Measurements from ENCODE around the gene SHISAL1.

SHISAL1 gene

GRCh38 chr22:44229809-44230208, 82.9 kb downstream of the SHISAL1 start:
- no peak for DNase-seq

DNA sequence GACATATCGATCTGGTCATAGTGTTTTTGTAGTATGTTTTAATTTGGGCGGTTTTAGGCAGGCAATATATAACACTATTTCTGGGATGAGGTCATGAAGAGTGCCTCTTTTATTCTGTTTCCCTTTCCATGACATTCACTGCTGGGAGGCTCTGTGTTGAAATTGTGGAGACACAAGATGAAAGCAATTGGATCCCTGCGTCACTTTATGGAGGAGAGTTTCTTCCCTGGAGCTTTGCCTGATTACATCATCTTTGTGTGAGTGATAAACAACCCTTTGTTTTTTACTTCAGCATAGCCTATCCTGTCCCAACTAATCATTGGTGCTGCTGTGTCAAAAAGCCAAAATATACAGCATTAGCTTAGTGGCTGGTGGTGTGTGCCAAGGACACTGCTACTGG, 83.4 kb downstream of the SHISAL1 start:
- no peak for DNase-seq

DNA sequence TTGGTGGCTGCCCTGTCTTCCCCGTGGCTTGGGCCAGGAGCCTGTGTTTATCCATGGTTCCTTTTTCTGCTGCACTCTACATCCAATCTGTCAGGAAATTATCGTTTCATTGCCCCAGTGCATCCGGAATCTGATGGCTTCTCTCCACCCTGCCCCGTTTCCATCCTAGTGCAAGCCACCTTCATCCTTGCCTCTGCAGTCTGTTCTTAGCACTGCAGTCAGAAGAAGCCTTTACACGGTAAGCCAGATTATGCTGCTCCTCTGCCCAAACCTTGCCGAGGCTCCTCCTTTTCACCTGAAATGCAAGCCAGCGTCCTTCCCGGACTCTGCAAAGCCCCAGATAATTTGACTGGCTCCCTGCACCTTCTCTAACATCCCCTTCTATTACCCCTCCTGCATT, 86.9 kb downstream of the SHISAL1 start:
- DNase-seq: no peak

DNA sequence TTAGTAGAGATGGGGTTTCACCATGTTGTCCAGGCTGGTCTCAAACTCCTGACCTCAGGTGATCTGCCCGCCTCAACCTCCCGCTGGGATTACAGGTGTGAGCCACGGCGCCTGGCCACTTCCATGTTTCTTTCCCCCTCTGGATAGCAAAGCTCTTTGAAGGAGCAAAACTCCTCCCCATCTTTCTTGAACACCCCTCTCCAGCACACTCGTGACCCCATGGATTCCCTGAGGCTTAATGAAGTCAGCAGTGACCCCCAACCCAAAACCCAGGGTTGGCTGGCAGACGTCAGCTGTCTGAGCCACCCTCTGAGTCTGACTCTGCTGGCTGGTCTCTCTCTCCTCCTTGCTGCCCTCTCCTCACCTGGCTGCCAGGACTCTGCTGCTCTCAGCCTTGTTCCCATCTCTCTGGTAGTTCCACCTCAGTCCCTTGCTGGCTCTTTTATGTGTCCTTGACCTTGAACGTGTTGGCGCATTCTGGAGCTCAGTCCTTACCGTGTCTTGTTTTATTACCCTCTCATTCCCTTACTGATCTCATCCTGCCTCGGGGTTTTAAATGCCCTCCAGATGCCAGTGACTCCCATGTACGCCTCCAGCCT, 87.6 kb downstream of the SHISAL1 start:
- no peak for DNase-seq

- DNase-seq: peak; percentile 12
Observed at GRCh38 chr22:44224166-44224565, 88.6 kb downstream of the SHISAL1 start.

- DNase-seq: no peak
Observed at GRCh38 chr22:44221710-44222475, 90.9 kb downstream of the SHISAL1 start.

DNA sequence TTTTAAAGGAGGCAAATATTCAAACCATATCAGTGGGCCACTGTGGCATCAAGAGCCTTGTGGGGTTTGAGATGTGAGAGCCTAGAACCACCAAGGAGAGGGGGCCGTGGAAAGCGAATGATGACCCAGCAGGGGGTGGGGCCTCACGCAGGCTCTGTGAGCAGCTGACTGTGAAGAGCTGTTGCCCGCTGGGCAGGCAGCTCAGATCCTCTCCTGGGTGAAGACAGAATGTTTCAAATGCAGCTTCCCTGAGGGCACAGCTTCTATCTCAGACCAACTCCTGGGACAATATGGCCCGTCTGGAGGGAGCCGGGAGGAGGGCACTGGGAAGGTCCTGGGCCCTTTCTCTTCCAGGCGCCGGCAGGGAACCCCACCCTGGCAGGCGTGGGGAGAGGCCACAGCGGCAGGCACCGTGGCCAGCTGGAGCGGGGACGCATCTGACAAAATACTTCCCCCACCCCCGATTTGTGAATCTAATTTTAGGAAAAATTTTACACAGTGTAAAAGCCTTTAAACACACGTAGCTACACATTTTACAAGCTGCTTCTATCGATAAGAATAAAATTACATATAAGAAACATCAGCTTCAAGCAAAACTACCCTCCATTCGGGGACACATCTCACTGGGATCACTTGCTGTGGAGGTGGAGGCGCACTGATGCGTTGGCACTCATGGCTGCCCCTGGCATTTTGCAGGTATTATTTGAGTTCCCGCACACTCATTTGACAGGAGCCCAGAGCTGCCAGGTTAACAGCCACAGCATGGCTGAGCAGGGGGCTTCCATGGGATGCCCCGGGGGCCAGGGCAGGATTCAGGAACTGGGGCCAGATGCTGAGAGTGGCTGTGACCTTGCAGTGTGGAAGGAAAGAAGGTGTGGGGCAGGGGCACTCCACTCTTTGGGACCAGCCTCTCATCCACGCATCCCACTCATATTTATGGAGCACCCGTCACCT, 91.7 kb downstream of the SHISAL1 start:
- DNase-seq: no peak

DNA sequence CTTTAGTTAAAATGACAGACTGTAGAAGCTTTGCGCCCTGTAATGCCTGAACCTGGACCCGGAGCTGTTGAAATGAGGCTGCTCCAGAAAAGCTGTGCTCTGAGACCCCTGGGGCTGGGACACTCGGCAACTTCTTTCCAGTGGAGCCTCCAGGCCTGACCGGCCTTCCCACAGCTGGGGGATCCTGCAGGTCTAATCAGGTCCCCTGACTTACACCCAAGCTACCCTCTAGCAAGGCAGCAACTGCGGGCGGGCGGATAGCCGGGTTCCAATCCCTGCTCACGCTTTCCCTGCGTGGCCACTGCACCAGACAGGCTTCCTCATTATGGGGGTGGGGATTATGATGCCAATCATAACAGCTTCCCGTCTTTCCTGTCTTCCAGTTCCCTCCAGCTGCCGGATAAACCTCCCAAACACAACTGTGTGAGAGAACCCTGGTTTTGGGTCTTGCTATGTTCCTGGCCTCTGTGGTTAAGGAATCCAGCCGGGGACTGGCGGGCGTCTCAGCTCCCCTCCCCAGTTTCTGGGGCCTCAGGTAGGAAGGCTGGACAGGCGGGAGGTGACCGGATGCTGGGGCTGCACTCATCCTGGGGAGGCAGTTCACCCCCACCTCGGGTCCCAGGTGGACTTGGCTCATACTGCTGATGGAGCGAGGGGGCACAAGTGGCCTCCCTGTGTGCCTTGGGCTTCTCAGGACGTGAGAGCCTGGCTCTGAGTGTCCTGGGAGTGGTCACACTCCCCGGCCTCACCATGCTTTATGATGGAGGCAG, 93.5 kb downstream of the SHISAL1 start:
- DNase-seq: no peak

DNA sequence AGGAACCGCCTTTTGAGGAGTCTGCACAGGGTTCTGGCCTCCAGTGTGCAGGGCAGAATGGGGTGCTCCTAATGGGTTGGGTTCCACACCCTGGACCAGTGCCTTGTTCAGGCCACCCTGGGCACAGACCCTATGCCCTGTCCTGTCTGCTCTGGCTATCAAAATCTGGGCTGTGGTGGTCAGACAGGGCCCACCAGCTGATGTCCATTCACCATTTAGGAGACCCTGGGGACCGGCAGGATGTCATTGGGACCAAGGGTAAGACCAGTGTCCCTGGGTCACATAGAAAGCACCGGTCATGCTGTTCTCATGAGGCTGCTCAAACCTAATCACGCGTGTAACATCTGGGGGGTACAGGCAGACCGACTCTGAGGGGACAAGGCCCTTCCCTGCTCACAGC, 94.7 kb downstream of the SHISAL1 start:
- DNase-seq: no peak

- no peak for DNase-seq
Observed at GRCh38 chr22:44217346-44217745, 95.4 kb downstream of the SHISAL1 start.

DNA sequence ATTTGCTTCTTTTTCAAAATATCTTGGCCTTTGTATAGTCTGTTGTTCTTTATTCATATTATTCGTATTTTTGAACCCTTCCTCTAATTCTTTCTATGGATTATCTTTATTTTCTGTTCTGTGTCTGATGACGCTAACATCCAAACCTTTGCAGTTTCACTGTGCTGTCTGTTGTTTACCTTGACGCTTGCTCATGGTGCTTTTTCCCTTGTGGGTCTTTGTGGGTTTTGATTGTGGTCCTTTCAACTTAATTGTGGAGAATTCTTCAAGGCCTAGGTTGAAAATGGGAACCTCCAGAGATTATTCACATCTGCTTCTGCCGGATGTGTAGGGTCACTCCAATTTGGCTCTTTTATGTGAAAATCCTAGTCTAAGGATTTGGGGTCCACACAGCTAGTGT, 97.5 kb downstream of the SHISAL1 start:
- no peak for DNase-seq

GRCh38 chr22:44214764-44215163, 98.0 kb downstream of the SHISAL1 start:
- DNase-seq: no peak

- DNase-seq: no peak
Observed at GRCh38 chr22:44214187-44214586, 98.6 kb downstream of the SHISAL1 start.

GRCh38 chr22:44213489-44214043, 99.2 kb downstream of the SHISAL1 start:
- DNase-seq: no peak

DNA sequence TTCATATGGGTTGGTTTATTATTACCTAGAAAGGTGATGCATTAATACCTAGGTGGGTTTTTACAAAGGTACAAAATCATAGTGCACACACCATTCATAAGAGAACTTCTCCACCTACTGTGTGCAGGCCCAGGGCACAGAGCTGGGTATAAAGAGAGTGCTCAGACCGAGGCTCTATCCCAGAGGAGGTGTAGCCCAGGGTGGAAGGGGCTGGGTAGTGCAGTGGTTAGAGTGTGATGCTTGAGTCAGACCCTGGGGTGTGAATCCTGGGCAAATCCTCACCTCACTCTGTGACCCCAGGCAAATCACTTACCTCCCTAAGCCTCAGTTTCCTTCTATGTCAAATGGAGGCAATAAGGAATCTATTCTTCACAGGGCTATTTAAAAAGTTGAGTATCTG, 99.8 kb downstream of the SHISAL1 start:
- DNase-seq: no peak

GRCh38 chr22:44211946-44212930, 100.5 kb downstream of the SHISAL1 start:
- DNase-seq: peak; percentile 19

- no peak for DNase-seq
Observed at GRCh38 chr22:44211256-44211945, 101.3 kb downstream of the SHISAL1 start.

DNA sequence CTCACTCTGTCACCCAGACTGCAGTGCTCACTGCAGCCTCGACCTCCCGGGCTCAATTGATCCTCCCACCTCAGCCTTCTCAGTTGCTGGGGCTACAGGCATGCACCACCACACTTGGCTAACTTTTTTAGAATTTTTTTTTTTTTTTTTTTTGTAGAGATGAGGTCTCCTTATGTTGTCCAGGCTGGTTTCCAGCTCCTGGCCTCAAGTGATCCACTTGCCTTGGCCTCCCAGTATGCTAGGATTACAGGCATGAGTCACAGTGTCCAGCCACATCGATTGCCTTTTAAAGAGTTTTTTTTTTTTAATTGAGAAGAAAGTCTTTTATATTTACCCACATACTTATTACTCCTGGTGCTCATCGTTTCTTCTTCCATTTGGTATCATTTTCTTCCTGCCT, 102.0 kb downstream of the SHISAL1 start:
- DNase-seq: peak; percentile 37

- DNase-seq: no peak
Observed at GRCh38 chr22:44209343-44209742, 103.4 kb downstream of the SHISAL1 start.

- DNase-seq: no peak
Observed at GRCh38 chr22:44207981-44208317, 104.8 kb downstream of the SHISAL1 start.

All from fibroblast of skin of scalp (primary cell).